ENCODE data around the gene CNGA2. TPM values are rescaled to one million over a fixed set of nuclear protein-coding genes. Genes with fewer than 3 reads are reported as not detected.

CNGA2 gene
- total and polyA plus RNA-seq, 2 of the 4 experiments (the other 2 are of a cell fraction) = not detected

GRCh38 chrX:151753313-151754046 is 18.9 kb downstream of the CNGA2 start (continued):
- no peak for TF ChIP-seq RCOR1 (IDR thresholded peaks at IDR 0.05; ENCODE audit: insufficient replicate concordance, low read length)

GRCh38 chrX:151754047-151754429 is 19.5 kb downstream of the CNGA2 start:
- TF ChIP-seq USF2 (IDR thresholded peaks at IDR 0.05; ENCODE audit: low read depth, low read length) = no peak
- TF ChIP-seq SMC3 (IDR thresholded peaks at IDR 0.05; ENCODE audit: low read depth, low read length) = no peak
- TF ChIP-seq CHD1 (IDR thresholded peaks at IDR 0.05; ENCODE audit: low read depth, low read length) = no peak
- no peak for TF ChIP-seq NFE2L2 (IDR thresholded peaks at IDR 0.05; ENCODE audit: low read depth, low read length)
- no peak for TF ChIP-seq RFX5 (IDR thresholded peaks at IDR 0.05; ENCODE audit: low read depth, low read length)
- no peak for TF ChIP-seq CEBPB (IDR thresholded peaks at IDR 0.05; ENCODE audit: low read depth, low read length)
- TF ChIP-seq MXI1 (IDR thresholded peaks at IDR 0.05; ENCODE audit: borderline replicate concordance, low read depth, low read length) = no peak
- no peak for TF ChIP-seq BHLHE40 (IDR thresholded peaks at IDR 0.05; ENCODE audit: low read depth, low read length)
- no peak for TF ChIP-seq MAZ (IDR thresholded peaks at IDR 0.05; ENCODE audit: borderline replicate concordance, low read depth, low read length)
- TF ChIP-seq FOS (IDR thresholded peaks at IDR 0.05; ENCODE audit: low read depth, low read length) = no peak
- no peak for TF ChIP-seq RAD21 (IDR thresholded peaks at IDR 0.05; ENCODE audit: low read length)
- TF ChIP-seq MAFK (IDR thresholded peaks at IDR 0.05; ENCODE audit: low read depth, low read length) = no peak
- TF ChIP-seq RCOR1 (IDR thresholded peaks at IDR 0.05; ENCODE audit: insufficient replicate concordance, low read length) = no peak
- no peak for TF ChIP-seq ELK1 (IDR thresholded peaks at IDR 0.05; ENCODE audit: borderline replicate concordance, low read depth, low read length)

More at GRCh38 chrX:151754047-151754429, 19.5 kb downstream of the CNGA2 start:
- no TSS peak for BruUV-seq (replicated peaks)
- no peak overlapping the region for H3K4me2 ChIP-seq (ENCODE audit: low read depth, low read length)
- CTCF ChIA-PET = no interaction called here
- no peak overlapping the region for H3K27ac ChIP-seq (ENCODE audit: insufficient read depth, low read length)
- no peak overlapping the region for H2BK5ac ChIP-seq (ENCODE audit: low read depth, low read length, poor library complexity, severe bottlenecking)
- no peak overlapping the region for H3K4me3 ChIP-seq (ENCODE audit: insufficient read depth, low read depth, low read length)
- H3K36me3 ChIP-seq (ENCODE audit: control insufficient read depth, insufficient read depth, low read length) = no peaks in the 10 kb centered on the region
- no peak overlapping the region for H4K91ac ChIP-seq (ENCODE audit: insufficient read depth, low read depth, low read length)
- no peak overlapping the region for H3K9ac ChIP-seq (ENCODE audit: low read depth, low read length)
- H4K8ac ChIP-seq (ENCODE audit: low read depth in 2 of 2, low read length in 2 of 2) = no peak overlapping the region
- H3K14ac ChIP-seq (replicated peaks; ENCODE audit: low read depth, low read length) = no peak overlapping the region
- peak; percentile 8 for DNase-seq
- no peak overlapping the region for H3K18ac ChIP-seq (ENCODE audit: low read depth, low read length)
- no peak overlapping the region for H2AFZ ChIP-seq (replicated peaks; ENCODE audit: low read length, poor library complexity)
- no peaks in the 10 kb centered on the region for H3K9me1 ChIP-seq (ENCODE audit: insufficient read depth, low read length)
- no peak overlapping the region for H3K4ac ChIP-seq (ENCODE audit: low read depth, low read length)
- H2BK15ac ChIP-seq (ENCODE audit: low read depth, low read length) = no peak overlapping the region
- H2BK20ac ChIP-seq (ENCODE audit: low read depth, low read length) = no peak overlapping the region
- no peaks in the 10 kb centered on the region for H3K27me3 ChIP-seq (ENCODE audit: control insufficient read depth, insufficient read depth, low read length)
- no peak overlapping the region for H4K5ac ChIP-seq (ENCODE audit: low read depth, low read length)
- no peak for ATAC-seq (ENCODE audit: low read depth)
- no peaks in the 10 kb centered on the region for H4K20me1 ChIP-seq (ENCODE audit: insufficient read depth, low read length)
- H3K79me1 ChIP-seq (ENCODE audit: low read depth in 1 of 2, low read length in 2 of 2) = no peaks in the 10 kb centered on the region
- POLR2A ChIA-PET (ENCODE audit: unreplicated experiment) = no interaction called here
- in situ Hi-C loops (cut with MboI; ENCODE audit: low sequenced_read_pairs) = loop anchor here (25.0 kb wide), 1 partner anchor 883 kb away; the partner anchor contains the start of gene GABRQ
- no peak overlapping the region for H2AK9ac ChIP-seq (replicated peaks; ENCODE audit: low read depth, low read length, poor library complexity)
- no peak overlapping the region for H3K56ac ChIP-seq (ENCODE audit: extremely low read depth, insufficient read depth, low read length)
- dilution Hi-C loops (cut with HindIII; ENCODE audit: low sequenced_read_pairs, unreplicated experiment) = no loop called here
- intact Hi-C loops (cut with micrococcal nuclease) = loop anchor here (5.0 kb wide), 1 partner anchor 883 kb away; the partner anchor contains the start of gene GABRQ
- H2AK5ac ChIP-seq (ENCODE audit: low read depth, low read length) = no peak overlapping the region
- 58% methylated on average over 3 of the region's 6 CpGs; no CpG with 5 or more reads in 1 of the 2 experiments for WGBS, 2 experiments (ENCODE audit: extremely low coverage in 2 of 2, insufficient read length in 1 of 2)
- no peaks in the 10 kb centered on the region for H3K4me1 ChIP-seq (ENCODE audit: control insufficient read depth, insufficient read depth, low read length)
- H2BK120ac ChIP-seq (ENCODE audit: low read depth, low read length) = no peak overlapping the region
- H3K23ac ChIP-seq (ENCODE audit: low read depth, low read length) = no peak overlapping the region
- H3K9me3 ChIP-seq (ENCODE audit: control insufficient read depth, insufficient read depth, low read length) = peaks cover 4% of the 10 kb centered on the region; the same call in 1 of the 2 replicates

Data from IMR-90 (cell line).